B cell (primary cell): ENCODE data around the gene MRPL46. TPM values are rescaled to one million over a fixed set of nuclear protein-coding genes. Genes with fewer than 3 reads are reported as not detected.

Experiments used
- ATAC-seq: fragments of 200-7000 bp; cut with Tn5 transposase; one replicate; pipeline ENCODE4 v1.10.0; 2021; ENCODE audit warnings: low read depth, mild to moderate bottlenecking, moderate number of reproducible peaks, moderate library complexity
- CTCF ChIA-PET: fragments of 350-600 bp; sonication (Branson Sonifier 250); formaldehyde crosslinking; loops from one replicate; lab custom pipeline; 2021; ENCODE audit warnings: antibody characterized with exemption, inconsistent platforms; lab: Charles Lee
- POLR2A ChIA-PET: fragments of 350-600 bp; sonication (Branson Sonifier 250); formaldehyde crosslinking; loops from one replicate; lab custom pipeline; 2021; ENCODE audit warnings: antibody characterized with exemption; lab: Charles Lee
- DNase-seq: peaks from one replicate; pipeline ENCODE4 v3.0.0; 2013
- H2AFZ ChIP-seq: 2 replicates; pipeline ENCODE4 v1.6.1; 2012; ENCODE audit warnings: mild to moderate bottlenecking, low read depth, low read length; ENCODE audit not compliant: insufficient read depth, poor library complexity, severe bottlenecking
- H3K27ac ChIP-seq, 2 donors: 1 replicate in 1 of 2; 2 replicates in 1 of 2; pipeline ENCODE4 v1.5.1; 2012 to 2013; ENCODE audit warnings: low read length in 2 of 2, mild to moderate bottlenecking in 2 of 2, moderate library complexity in 1 of 2
- H3K27me3 ChIP-seq, 4 experiments: fragments of 200-600 bp in 1 of 4; sonication (generic) in 1 of 4; replicated peaks in 1 of 4; 1 replicate in 2 of 4; 2 replicates in 2 of 4; pipeline versions ENCODE4 v1.6.1 to v1.7.0; 2013 to 2016; ENCODE audit warnings: low read length in 3 of 4, mild to moderate bottlenecking in 2 of 4, mixed read lengths in 1 of 4, moderate library complexity in 1 of 4; ENCODE audit not compliant: insufficient read depth in 4 of 4, control insufficient read depth in 3 of 4; ENCODE audit errors: control extremely low read depth in 1 of 4
- H3K36me3 ChIP-seq, 2 experiments: replicated peaks in 1 of 2; 1 replicate in 1 of 2; 2 replicates in 1 of 2; pipeline versions ENCODE4 v1.6.1 to v1.7.1; 2013; ENCODE audit warnings: low read length in 1 of 2; ENCODE audit not compliant: insufficient read depth in 2 of 2, control insufficient read depth in 1 of 2; ENCODE audit errors: control extremely low read depth in 1 of 2, extremely low read depth in 1 of 2
- H3K4me1 ChIP-seq, 2 donors: fragments of 200-600 bp in 1 of 2; sonication (generic) in 1 of 2; 1 replicate in 1 of 2; 2 replicates in 1 of 2; pipeline versions ENCODE4 v1.5.1 to v1.6.1; 2013 to 2017; ENCODE audit warnings: low read length in 2 of 2; ENCODE audit not compliant: control insufficient read depth in 2 of 2, insufficient read depth in 2 of 2
- H3K4me2 ChIP-seq: replicated peaks from 2 replicates; pipeline ENCODE3; 2012; ENCODE audit warnings: mild to moderate bottlenecking, low read depth, low read length; ENCODE audit not compliant: poor library complexity, severe bottlenecking
- H3K4me3 ChIP-seq, 5 experiments: fragments of 200-600 bp in 1 of 5; sonication (generic) in 1 of 5; 1 replicate in 3 of 5; 2 replicates in 2 of 5; pipeline versions ENCODE4 v1.5.1 to v1.7.0; 2011 to 2016; ENCODE audit warnings: low read length in 4 of 5, mild to moderate bottlenecking in 4 of 5, low read depth in 2 of 5, control low read depth in 1 of 5, moderate library complexity in 1 of 5; ENCODE audit not compliant: insufficient read depth in 1 of 5; ENCODE audit errors: control extremely low read depth in 1 of 5, extremely low read depth in 1 of 5
- H3K79me2 ChIP-seq: fragments of 200-600 bp; sonication (generic); one replicate; pipeline ENCODE4 v1.6.0; 2016; ENCODE audit warnings: low read length; ENCODE audit not compliant: control insufficient read depth, insufficient read depth
- H3K9ac ChIP-seq: fragments of 200-600 bp; sonication (generic); 2 replicates; pipeline ENCODE4 v1.6.1; 2017; ENCODE audit warnings: mild to moderate bottlenecking, low read length, moderate library complexity
- H3K9me3 ChIP-seq, 3 donors: one replicate each; pipeline versions ENCODE4 v1.6.1 to v1.7.1; 2013; ENCODE audit warnings: low read length in 2 of 3; ENCODE audit not compliant: control insufficient read depth in 2 of 3, insufficient read depth in 1 of 3; ENCODE audit errors: control extremely low read depth in 1 of 3
- H4K20me1 ChIP-seq: 2 replicates; pipeline ENCODE4 v1.6.0; 2012; ENCODE audit warnings: mild to moderate bottlenecking, low read length; ENCODE audit not compliant: insufficient read depth, control insufficient read depth, poor library complexity, severe bottlenecking
- H3K27ac Mint-ChIP-seq: one replicate; pipeline ENCODE4 v1.8.0; 2021; ENCODE audit warnings: mixed read lengths
- H3K27me3 Mint-ChIP-seq: one replicate; pipeline ENCODE4 v1.8.0; 2021; ENCODE audit warnings: mixed read lengths
- H3K4me1 Mint-ChIP-seq: one replicate; pipeline ENCODE4 v1.8.0; 2021; ENCODE audit warnings: mixed read lengths
- H3K4me3 Mint-ChIP-seq: one replicate; pipeline ENCODE4 v1.8.0; 2021; ENCODE audit warnings: mixed read lengths
- H3K9me3 Mint-ChIP-seq: one replicate; pipeline ENCODE4 v1.8.0; 2022; ENCODE audit warnings: mixed read lengths; ENCODE audit not compliant: insufficient read depth
- CTCF ChIP-seq: fragments of 200-600 bp; IDR thresholded peaks from one replicate; pipeline ENCODE4 v1.8.0; 2022; ENCODE audit warnings: antibody characterized with exemption, mild to moderate bottlenecking
- EZH2 ChIP-seq: IDR thresholded peaks from 2 replicates; pipeline ENCODE4 v1.6.1; 2012; ENCODE audit warnings: borderline replicate concordance, low read depth, mild to moderate bottlenecking, moderate library complexity, low read length; ENCODE audit not compliant: insufficient read depth, poor library complexity, severe bottlenecking
- WGBS: methylation state at CpG from one replicate; pipeline ENCODE4 v1.1.5; 2013; ENCODE audit warnings: missing lambda C conversion rate; ENCODE audit not compliant: insufficient coverage; 5-methylcytosine and 5-hydroxymethylcytosine counted together
- intact Hi-C: fragments of 100-400 bp; cut with micrococcal nuclease; formaldehyde crosslinking; loops from one replicate; pipeline ENCODE4 v1.10.0; 2022
- polyA plus RNA-seq: library from polyadenylated mRNA; depleted of rRNA; stranded (reverse); fragments of >200 nt; gene quantifications from 2 replicates; pipeline ENCODE4 v1.2.3, GENCODE V29; 2012
- total RNA-seq, 2 donors: library from RNA; stranded (reverse); fragments of 120-200 nt in 1 of 2; gene quantifications; 1 replicate in 1 of 2; 2 replicates in 1 of 2; pipeline versions ENCODE4 v1.2.3 to v1.2.4, GENCODE V29; 2013 to 2022

Gene MRPL46
- total and polyA plus RNA-seq, 2 donors (not counting 1 experiment from before 2014, with no cell fraction given) = 14.3 to 24.6 TPM

DNA sequence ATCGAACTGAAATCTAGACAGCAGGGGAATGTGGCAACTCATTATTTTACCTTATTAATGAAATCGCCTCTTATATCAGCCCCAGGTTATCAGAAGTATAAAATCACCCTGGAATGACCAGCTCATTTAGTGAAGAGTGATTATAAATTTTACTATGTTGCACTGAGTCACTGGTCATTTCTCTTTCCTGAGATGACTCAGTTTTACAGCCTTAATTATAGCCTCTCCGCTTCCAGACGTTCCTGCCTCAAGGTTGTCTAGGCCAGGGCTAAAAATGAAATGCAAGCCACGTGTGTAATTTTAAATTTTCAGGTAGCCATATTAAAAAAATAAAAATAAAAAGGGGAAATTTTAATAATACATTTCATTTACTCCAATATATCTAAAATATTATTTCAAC lies 46.0 kb upstream of the MRPL46 start:
- Mint-ChIP-seq H3K9me3 (no peaks in the 10 kb centered on the region), H3K4me3 (no peak overlapping the region), H3K27me3 (no peaks in the 10 kb centered on the region), H3K4me1 (no peaks in the 10 kb centered on the region), H3K27ac (no peak overlapping the region)
- intact Hi-C loops = no loop called here
- no peak for DNase-seq
- TF ChIP-seq CTCF = no peak
- H3K9ac ChIP-seq = no peak overlapping the region
- no peaks in the 10 kb centered on the region for H3K4me1 ChIP-seq
- WGBS = no CpG with 5 or more reads among the region's 5 CpGs
- ATAC-seq = no peak
- no peak overlapping the region for H3K4me3 ChIP-seq
- ChIA-PET POLR2A (no interaction called here), CTCF (no interaction called here)
- H3K36me3 ChIP-seq = peaks cover 22 to 36% of the 10 kb centered on the region in 2 experiments
- H3K27ac ChIP-seq = no peak overlapping the region
- no peaks in the 10 kb centered on the region for H3K27me3 ChIP-seq
- no peak overlapping the region for H2AFZ ChIP-seq
- no peaks in the 10 kb centered on the region for H3K79me2 ChIP-seq
- no peaks in the 10 kb centered on the region for H4K20me1 ChIP-seq
- H3K4me2 ChIP-seq = no peak overlapping the region
- no peaks in the 10 kb centered on the region for H3K9me3 ChIP-seq

GRCh38 chr15:88512601-88513000 lies 45.4 kb upstream of the MRPL46 start:
- POLR2A ChIA-PET = no interaction called here
- Histone ChIP-seq H4K20me1 (no peaks in the 10 kb centered on the region), H3K27me3 (no peaks in the 10 kb centered on the region), H2AFZ (no peak overlapping the region), H3K9ac (no peak overlapping the region), H3K4me1 (no peaks in the 10 kb centered on the region), H3K27ac (no peak overlapping the region), H3K9me3 (no peaks in the 10 kb centered on the region), H3K4me2 (no peak overlapping the region), H3K79me2 (no peaks in the 10 kb centered on the region), H3K4me3 (no peak overlapping the region), H3K36me3 (peaks cover 22 to 37% of the 10 kb centered on the region in 2 experiments)
- DNase-seq = no peak
- no peak overlapping the region for H3K27ac Mint-ChIP-seq
- intact Hi-C loops = no loop called here
- H3K27me3 Mint-ChIP-seq = no peaks in the 10 kb centered on the region
- H3K4me1 Mint-ChIP-seq = no peaks in the 10 kb centered on the region
- 100% methylated on average over 2 of the region's 5 CpGs for WGBS
- TF ChIP-seq EZH2 = no peak
- TF ChIP-seq CTCF = no peak
- no peak overlapping the region for H3K4me3 Mint-ChIP-seq
- CTCF ChIA-PET = no interaction called here
- no peaks in the 10 kb centered on the region for H3K9me3 Mint-ChIP-seq
- no peak for ATAC-seq
